H4 (cell line): ENCODE results near the gene SLC11A2. TPM values are rescaled to one million over a fixed set of nuclear protein-coding genes. Genes with fewer than 3 reads are reported as not detected.

Experiments
- DNase-seq: peaks from one replicate; pipeline ENCODE4 v3.0.0-alpha.2; 2015; ENCODE audit warnings: low spot score
- total RNA-seq: library from RNA; depleted of rRNA; stranded (reverse); fragments of >200 nt; shearing (Covaris generic); gene quantifications from 2 replicates; pipeline ENCODE4 v1.2.3, GENCODE V29; 2014; rRNA removed

Gene SLC11A2
- 19.9 and 21.5 TPM in 2 replicates for total RNA-seq

- peak; percentile 91 for DNase-seq
Measured at GRCh38 chr12:51025836-51026638, at the start of gene SLC11A2. TSS of gene SLC11A2 (minus strand) at chr12:51026384. CDS start at chr12:51010728, 15,656 bp downstream.

- no peak for DNase-seq
Measured at GRCh38 chr12:51075390-51075789, 49.2 kb upstream of the SLC11A2 start.

- DNase-seq = no peak
Measured at GRCh38 chr12:51071663-51072062, 45.5 kb upstream of the SLC11A2 start.

- DNase-seq = peak; percentile 67
Measured at GRCh38 chr12:51070004-51070403, 43.8 kb upstream of the SLC11A2 start.

- no peak for DNase-seq
Measured at GRCh38 chr12:51067771-51068170, 41.6 kb upstream of the SLC11A2 start.

GRCh38 chr12:51067229-51067628, 41.0 kb upstream of the SLC11A2 start:
- DNase-seq = no peak

- no peak for DNase-seq
Measured at GRCh38 chr12:51065530-51065929, 39.3 kb upstream of the SLC11A2 start.

- no peak for DNase-seq
Measured at GRCh38 chr12:51062631-51063397, 36.6 kb upstream of the SLC11A2 start.

GRCh38 chr12:51059086-51059485, 32.9 kb upstream of the SLC11A2 start:
- no peak for DNase-seq

GRCh38 chr12:51056242-51056641, 30.1 kb upstream of the SLC11A2 start:
- peak; percentile 16 for DNase-seq

GRCh38 chr12:51055060-51055459, 28.9 kb upstream of the SLC11A2 start:
- no peak for DNase-seq

- no peak for DNase-seq
Measured at GRCh38 chr12:51051787-51052186, 25.6 kb upstream of the SLC11A2 start.

- no peak for DNase-seq
Measured at GRCh38 chr12:51049525-51049924, 23.3 kb upstream of the SLC11A2 start.

GRCh38 chr12:51048661-51049251, 22.6 kb upstream of the SLC11A2 start:
- DNase-seq = no peak

GRCh38 chr12:51047655-51048540, 21.7 kb upstream of the SLC11A2 start, which contains the start of gene LETMD1:
TSS of gene LETMD1 (plus strand) at chr12:51048327. CDS start at chr12:51048357, 30 bp downstream.
- peak; percentile 99 for DNase-seq

- DNase-seq = no peak
Measured at GRCh38 chr12:51036279-51036678, 10.1 kb upstream of the SLC11A2 start.

GRCh38 chr12:51033457-51034089, 7.4 kb upstream of the SLC11A2 start:
- no peak for DNase-seq

GRCh38 chr12:51033048-51033447, 6.9 kb upstream of the SLC11A2 start:
- no peak for DNase-seq

GRCh38 chr12:51028813-51029150, 2.6 kb upstream of the SLC11A2 start:
- no peak for DNase-seq

- peak; percentile 30 for DNase-seq
Measured at GRCh38 chr12:51028126-51028812, 2.1 kb upstream of the SLC11A2 start.
